ENCODE results near the gene MSL2.

DNA sequence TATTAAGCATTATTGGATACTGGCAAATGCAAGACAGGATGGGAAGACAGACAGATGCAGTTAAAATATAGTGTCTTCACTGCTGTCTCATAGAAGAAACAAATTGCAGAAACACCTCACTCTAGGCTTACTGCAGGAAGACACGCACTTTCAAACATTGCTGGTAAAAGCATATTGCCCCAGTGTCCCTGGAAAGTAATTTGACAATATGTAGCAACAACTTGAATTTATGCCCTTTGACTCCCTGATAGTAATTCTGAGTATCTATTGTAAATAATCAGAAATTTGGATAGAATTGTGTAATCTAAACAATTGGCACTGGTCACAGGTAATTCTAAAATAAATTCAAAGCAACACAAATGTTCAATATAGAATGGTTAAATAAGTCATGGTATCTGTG is 62.0 kb downstream of the MSL2 start:
- no peak for TF ChIP-seq CTCF (IDR thresholded peaks at IDR 0.05; ENCODE audit: insufficient read depth, low read length, poor library complexity, severe bottlenecking)
- no peak for TF ChIP-seq EZH2phosphoT487 (conservative IDR thresholded peaks at IDR 0.05; ENCODE audit: low read length)
